DND-41 (cell line): ENCODE results near the gene CRYBB2.
"Not testable (repeated sequence)": the region's sequence is repeated elsewhere in the genome, so short reads cannot be mapped to it uniquely, and the experiment has no call there.

Experiments used
- ATAC-seq: fragments of 200-7000 bp; cut with Tn5 transposase; 3 replicates; pipeline ENCODE4 v1.9.1; 2021; ENCODE audit warnings: low read depth; ENCODE audit not compliant: insufficient read depth
- DNase-seq: peaks from one replicate; pipeline ENCODE4 v3.0.0-alpha.2; 2020
- H2AFZ ChIP-seq: 2 replicates; pipeline ENCODE4 v1.6.0; 2012; ENCODE audit warnings: low read depth, low read length
- H3K27ac ChIP-seq: 2 replicates; pipeline ENCODE4 v1.5.1; 2012; ENCODE audit warnings: low read length, inconsistent platforms
- H3K27me3 ChIP-seq: fragments of 200-600 bp; sonication (generic); 2 replicates; pipeline ENCODE4 v1.6.0; 2012; ENCODE audit warnings: low read length, mild to moderate bottlenecking, inconsistent platforms; ENCODE audit not compliant: insufficient read depth, poor library complexity
- H3K36me3 ChIP-seq: 2 replicates; pipeline ENCODE4 v1.5.1; 2012; ENCODE audit warnings: low read length, inconsistent platforms; ENCODE audit not compliant: insufficient read depth
- H3K4me1 ChIP-seq: 2 replicates; pipeline ENCODE4 v1.5.1; 2012; ENCODE audit warnings: mild to moderate bottlenecking, low read length; ENCODE audit not compliant: insufficient read depth
- H3K4me2 ChIP-seq: 2 replicates; pipeline ENCODE4 v1.6.0; 2012; ENCODE audit warnings: mild to moderate bottlenecking, moderate library complexity, low read length, inconsistent platforms; ENCODE audit not compliant: insufficient read depth
- H3K4me3 ChIP-seq, 2 experiments: fragments of 200-600 bp in 1 of 2; shearing (Covaris generic) in 1 of 2; 2 replicates each; pipeline ENCODE4 v1.5.1; 2012 to 2016; ENCODE audit warnings: inconsistent platforms in 2 of 2, low read length in 2 of 2, mild to moderate bottlenecking in 2 of 2, low read depth in 1 of 2, moderate library complexity in 1 of 2
- H3K79me2 ChIP-seq: 2 replicates; pipeline ENCODE4 v1.6.0; 2012; ENCODE audit warnings: low read length, inconsistent platforms; ENCODE audit not compliant: insufficient read depth
- H3K9ac ChIP-seq: 2 replicates; pipeline ENCODE4 v1.6.0; 2012; ENCODE audit warnings: low read depth, mild to moderate bottlenecking, inconsistent platforms, low read length, moderate library complexity
- H3K9me3 ChIP-seq: 2 replicates; pipeline ENCODE4 v1.5.1; 2012; ENCODE audit warnings: low read length, moderate library complexity, mild to moderate bottlenecking, inconsistent platforms; ENCODE audit not compliant: insufficient read depth, severe bottlenecking
- H4K20me1 ChIP-seq: 2 replicates; pipeline ENCODE4 v1.6.0; 2012; ENCODE audit warnings: low read length; ENCODE audit not compliant: insufficient read depth

The CRYBB2 gene

DNA sequence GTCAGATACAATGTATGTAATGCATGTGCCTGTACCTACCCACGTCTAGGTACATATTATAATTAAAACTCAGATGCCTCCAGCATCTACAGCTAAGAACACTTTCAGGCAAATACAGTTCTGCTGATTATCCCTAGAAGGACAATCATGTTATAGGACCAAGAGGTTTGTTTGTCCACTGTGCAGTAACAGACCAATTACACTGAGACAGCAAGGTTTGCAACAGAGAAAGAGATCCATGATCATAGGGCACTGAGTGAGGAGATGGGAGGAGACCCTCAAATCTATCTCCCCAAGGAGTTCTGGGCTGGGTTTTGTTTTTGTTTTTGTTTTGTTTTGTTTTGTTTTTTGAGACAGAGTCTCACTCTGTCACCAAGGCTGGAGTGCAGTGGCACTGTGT lies 49.5 kb downstream of the CRYBB2 start:
- not testable (repeated sequence) for ATAC-seq, H3K27ac ChIP-seq, H4K20me1 ChIP-seq, H3K36me3 ChIP-seq, DNase-seq, H3K9me3 ChIP-seq, H3K4me1 ChIP-seq, H3K27me3 ChIP-seq, H2AFZ ChIP-seq, H3K4me3 ChIP-seq, H3K4me2 ChIP-seq, H3K9ac ChIP-seq, H3K79me2 ChIP-seq

DNA sequence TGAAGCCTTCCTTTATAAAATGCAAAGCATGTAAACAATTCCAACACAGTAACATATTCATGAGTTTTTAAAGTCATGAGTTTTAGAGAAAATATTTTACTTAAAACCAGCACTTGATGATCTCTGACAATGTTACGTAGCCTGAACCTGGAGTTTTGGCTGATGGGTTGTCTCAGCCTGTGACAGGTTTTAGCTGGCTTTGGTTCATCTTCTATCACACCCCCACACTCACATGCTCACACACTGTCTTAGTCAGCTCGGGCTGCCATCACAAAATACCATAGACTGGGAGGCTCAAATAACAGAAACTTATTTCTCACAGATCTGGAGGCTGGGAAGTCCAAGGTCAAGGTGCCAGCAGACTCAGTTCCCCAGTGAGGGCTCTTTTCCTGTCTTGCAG lies 50.6 kb downstream of the CRYBB2 start:
- not testable (repeated sequence) for H3K4me3 ChIP-seq, H3K9me3 ChIP-seq, H3K9ac ChIP-seq, H3K79me2 ChIP-seq, H4K20me1 ChIP-seq, H3K36me3 ChIP-seq, H2AFZ ChIP-seq, DNase-seq, H3K27ac ChIP-seq, H3K27me3 ChIP-seq, ATAC-seq, H3K4me2 ChIP-seq, H3K4me1 ChIP-seq

DNA sequence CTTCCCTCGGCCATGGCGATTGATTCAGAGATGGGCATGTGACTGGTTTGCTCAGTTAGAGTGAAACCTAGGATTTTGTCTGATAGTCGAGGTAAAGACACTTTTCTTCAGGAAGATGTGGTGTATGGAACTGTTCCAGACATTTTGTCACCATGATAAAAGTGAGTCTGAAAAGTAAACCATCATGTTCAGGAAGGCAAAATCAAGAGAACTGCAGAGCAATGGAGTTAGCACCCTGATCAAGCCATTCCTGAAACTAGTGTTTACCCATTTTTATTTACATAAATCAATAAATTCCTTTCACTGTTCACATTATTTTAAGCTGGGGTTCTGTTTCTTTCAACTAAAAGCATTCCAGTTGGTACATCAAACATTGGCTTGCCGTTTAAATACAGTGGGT lies 53.8 kb downstream of the CRYBB2 start:
- not testable (repeated sequence) for H3K9ac ChIP-seq, H3K4me1 ChIP-seq, DNase-seq, ATAC-seq, H3K9me3 ChIP-seq, H3K79me2 ChIP-seq, H3K4me3 ChIP-seq, H3K27me3 ChIP-seq, H3K36me3 ChIP-seq, H3K27ac ChIP-seq, H4K20me1 ChIP-seq, H2AFZ ChIP-seq, H3K4me2 ChIP-seq

DNA sequence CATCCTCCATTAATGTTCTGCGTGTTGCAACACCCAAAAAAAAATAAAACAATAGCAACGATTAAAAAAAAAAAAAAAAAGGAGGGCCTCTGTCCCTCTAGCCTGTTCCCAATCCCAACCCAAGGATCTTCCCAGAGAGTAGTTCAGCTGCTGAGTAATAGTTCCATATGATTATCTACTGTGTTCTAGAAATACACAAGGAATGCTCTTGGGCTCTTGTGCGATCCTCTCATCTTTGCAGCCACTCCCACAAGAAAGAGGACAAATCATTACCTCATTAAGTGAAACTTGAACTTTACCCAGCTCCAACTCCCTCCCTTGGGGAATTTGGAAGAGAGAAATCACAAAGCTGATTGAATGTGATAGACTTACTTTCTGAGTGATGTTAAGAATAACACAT lies 54.5 kb downstream of the CRYBB2 start:
- ATAC-seq, H3K36me3 ChIP-seq, H3K9ac ChIP-seq, H4K20me1 ChIP-seq, H3K4me3 ChIP-seq, H3K27ac ChIP-seq, H3K9me3 ChIP-seq, DNase-seq, H3K79me2 ChIP-seq, H3K4me2 ChIP-seq, H3K4me1 ChIP-seq, H2AFZ ChIP-seq, H3K27me3 ChIP-seq: not testable (repeated sequence)

DNA sequence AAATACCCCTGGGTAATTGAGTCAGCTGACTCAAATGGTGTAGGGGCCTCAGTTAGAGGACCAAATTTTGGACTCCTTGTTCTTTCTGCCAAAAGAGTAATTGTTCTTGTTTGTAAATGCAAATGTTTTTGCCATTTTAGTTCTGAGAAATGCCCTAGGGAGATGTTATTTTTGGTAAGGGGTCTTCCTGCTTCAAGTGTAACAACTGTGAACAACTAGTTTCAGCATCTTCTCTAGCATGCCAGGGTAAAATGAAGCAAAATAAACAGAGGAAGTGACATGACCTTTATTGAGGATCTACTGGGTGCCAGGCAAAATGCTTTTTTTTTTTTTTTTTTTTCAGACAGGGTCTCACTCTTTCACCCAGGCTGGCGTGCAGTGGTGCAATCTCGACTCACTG lies 60.7 kb downstream of the CRYBB2 start:
- not testable (repeated sequence) for H3K4me1 ChIP-seq, H3K27ac ChIP-seq, H3K4me2 ChIP-seq, H4K20me1 ChIP-seq, DNase-seq, H3K79me2 ChIP-seq, H3K9me3 ChIP-seq, H3K36me3 ChIP-seq, H3K9ac ChIP-seq, H3K4me3 ChIP-seq, H2AFZ ChIP-seq, H3K27me3 ChIP-seq, ATAC-seq
